ENCODE measurements around the gene CXCL12.

Gene CXCL12

DNA sequence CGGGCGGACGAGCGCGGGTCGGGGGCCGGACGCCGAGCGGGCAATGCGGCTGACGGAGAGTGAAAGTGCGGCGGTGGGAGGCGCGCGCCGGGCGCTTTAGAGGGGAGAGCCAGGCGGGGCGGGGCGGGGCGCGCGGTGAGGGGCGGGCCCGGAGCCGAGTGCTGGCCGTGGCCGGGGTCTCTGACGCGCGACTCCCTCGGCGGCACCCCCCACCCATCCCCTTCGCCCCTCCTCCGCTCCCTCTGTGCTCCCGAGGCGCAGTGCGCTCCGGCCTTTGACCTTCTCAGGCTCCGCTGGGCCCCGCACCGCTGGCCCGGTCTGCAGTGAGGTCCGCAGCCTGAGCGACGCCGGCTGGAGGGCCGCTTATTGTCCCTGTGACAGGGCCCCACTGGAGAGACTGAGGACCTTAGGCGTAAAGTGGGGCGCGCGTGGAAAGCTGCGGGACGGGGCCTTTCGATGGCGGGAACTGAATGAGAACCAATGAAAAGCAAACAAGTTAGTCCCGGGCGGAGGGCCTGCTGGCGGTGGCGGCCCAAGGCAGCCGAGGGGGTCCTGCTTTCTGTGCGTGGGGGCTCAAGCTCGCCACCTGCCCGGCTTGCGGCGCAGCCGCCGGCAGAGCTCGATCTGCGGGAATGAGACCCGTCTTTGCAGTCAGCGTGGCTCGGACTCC is at the start of gene CXCL12:
Gene CXCL12 (minus strand): TSS at position 72 of the 670 bp plus-strand sequence. CDS start 92 bp downstream, outside the sequence.
- DNase-seq = no peak

DNA sequence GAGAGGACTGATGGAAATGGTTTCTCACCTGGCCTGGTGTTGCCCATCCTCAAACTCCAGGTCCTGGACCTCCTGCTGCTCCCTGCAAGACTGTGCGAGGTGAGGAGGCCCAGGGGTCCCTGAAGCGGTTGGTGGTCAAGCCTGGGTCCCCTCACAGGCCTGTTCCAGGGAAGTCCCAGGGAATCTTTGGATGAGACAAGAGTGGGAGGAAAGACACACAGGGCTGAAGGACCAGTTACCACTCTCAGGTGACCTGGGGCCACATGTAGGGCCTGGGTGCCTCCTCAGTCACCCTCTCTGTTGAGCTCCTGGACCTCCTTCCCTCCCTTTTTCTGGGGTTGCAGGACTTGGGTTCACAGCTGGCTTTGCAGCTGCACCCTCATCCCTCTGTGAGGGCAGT is 42.6 kb upstream of the CXCL12 start:
- DNase-seq = no peak

DNA sequence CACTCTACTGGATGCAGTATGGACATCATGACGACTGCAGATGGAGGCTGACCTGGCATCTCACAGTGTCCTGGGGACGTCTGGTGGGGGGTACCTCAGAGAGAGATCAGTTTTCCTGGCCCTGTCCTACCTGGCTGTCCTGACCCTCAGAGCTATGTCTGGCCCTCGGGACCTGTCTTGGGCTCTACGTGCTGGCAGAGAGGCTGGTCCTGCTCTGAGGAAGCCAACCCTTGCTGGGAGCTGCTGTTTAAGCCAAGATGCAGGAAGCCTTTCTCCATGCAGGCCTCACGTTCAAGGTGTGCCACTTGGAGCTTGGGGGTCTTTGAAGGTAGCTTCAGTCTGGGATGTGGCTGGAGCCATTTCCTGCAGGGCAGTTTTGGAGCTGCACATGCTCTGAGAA is 42.1 kb upstream of the CXCL12 start:
- no peak for DNase-seq

DNA sequence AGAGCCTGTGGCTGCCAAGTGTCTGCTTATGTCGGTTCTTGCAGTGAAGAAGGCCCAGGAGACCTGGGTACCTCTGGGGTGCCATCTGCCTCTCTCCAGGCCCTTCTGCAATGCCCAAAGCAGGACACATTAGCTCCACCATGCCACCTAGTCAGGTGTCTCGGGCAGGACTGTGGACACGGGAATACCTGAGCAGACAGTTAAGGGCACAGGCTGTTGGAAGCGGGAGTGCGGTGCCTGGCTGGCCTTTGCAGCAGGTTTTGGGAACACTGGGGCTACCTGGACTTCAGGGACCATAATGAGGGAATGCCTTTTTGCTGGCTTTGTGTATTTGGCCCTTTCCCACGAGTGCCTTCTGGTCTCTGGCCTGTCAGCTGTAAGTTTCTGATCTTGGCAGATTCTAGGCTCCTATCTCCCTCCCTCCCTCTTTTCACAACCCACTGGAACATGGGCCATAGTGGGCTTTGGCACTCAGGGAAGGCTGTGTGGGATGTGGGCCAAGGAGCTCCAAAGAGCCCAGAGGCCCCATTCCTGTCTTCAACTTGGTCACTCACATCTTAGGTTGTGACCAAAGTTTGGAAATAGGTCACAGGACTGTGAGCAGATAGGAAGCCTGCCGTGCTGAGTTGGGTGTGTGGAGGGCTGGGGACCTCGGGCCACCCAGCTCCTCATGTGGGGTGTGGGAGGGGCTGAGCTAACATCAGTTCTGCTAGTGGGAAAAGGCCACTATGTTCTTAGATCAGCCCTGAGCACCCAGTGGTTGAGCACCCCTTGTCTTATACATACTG is 41.5 kb upstream of the CXCL12 start:
- DNase-seq = no peak

DNA sequence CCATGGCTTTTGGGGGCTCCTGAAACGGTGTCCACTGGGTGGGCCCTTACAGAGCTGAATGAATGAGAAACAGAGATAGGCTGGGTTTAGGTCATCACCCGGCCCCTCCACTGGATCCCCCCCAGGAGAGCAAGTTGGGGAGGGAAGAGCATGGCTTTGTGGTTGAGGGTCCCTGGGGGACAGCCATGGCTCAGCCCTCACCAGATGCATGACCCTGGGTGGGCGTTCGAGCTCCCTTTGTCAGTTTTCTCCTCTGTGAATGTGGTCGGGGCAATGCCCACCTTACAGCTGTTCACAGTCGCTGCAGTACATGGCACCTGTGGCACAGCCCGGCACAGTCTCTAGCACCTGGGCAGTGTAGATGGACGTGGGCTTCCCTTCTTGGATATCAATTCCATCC is 40.6 kb upstream of the CXCL12 start:
- DNase-seq = no peak

DNA sequence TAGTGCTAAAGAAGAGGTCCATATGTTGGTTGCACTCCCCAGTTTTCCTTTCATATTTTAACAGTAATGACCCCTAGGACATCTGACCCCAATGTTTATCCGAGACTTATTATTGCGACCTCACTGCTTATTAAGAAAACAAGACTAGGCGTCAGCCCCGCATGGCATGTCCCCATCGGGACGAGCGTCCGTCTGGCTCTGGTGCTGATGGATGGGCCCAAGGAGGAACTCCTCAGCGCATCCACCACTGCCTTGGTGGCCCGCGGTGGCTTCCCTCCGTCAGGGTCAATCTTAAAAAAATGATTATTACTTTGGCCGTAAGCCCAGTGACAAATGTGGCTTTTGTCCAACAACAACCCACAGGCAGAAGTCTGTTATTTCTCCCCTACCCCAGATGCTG is 40.1 kb upstream of the CXCL12 start:
- DNase-seq = no peak

DNA sequence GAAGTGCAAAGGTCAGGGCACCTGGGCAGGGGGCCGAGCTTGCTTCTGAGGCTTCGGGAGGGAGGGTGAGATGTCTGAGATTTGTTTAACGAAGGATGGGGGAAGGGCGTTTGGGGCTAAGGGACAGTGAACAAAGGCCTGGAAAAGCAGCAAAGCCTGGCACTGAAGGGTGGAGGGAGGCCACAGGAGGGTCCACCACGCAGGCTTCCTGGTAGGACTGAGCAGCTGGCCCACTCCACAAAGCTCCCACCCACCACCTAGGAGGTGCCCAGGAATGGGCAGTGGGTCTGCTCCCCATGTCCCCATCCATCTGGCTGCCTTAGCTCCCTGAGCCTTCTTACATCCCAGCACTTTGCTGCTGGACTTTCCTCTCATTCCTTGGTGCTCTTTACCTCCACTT is 39.4 kb upstream of the CXCL12 start:
- DNase-seq = no peak

DNA sequence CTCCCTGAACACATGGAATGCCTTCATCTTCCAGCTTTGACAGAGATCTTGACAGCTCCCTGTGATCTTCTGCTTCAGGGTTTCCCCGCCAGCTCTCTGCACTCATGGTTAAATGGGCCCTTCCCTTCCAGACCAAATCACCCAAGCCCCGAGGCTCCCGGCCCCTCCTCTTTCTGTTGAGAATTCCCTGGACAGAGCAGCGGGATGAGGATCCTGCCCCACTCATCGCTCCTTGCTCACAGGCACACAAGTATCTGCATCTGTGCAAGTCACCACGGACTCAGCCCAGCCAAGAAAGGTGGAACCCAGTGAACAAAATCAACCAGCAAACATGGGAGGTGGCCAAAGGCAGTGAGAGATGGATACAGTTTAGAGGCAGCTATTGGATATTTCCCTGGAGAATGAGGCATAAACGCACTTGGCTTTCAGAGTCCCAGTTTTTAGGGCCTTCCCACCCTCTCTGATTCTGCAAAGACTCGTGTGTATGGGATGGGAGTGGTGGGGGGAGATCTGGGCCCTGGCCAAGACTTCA is 37.7 kb upstream of the CXCL12 start:
- DNase-seq = no peak

DNA sequence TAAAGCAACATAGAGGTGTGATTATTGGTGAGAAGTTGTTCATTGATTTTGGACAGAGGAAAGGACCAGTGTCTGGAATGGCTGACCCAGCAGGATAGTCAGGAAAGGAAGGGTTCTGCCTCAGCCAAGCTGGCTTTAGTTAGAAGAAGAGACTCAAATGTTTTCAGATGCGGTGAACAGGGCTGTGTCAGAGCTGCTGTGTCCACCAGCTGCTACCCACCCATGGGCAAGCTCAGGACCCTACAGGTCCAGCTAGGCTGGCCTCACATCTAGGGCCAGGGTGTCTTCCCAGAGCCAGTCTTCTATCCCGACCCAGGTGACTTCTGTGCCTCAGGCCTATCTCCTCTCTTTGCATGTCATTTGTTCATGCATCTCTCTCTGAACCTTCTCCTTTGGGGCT is 37.3 kb upstream of the CXCL12 start:
- DNase-seq = no peak

DNA sequence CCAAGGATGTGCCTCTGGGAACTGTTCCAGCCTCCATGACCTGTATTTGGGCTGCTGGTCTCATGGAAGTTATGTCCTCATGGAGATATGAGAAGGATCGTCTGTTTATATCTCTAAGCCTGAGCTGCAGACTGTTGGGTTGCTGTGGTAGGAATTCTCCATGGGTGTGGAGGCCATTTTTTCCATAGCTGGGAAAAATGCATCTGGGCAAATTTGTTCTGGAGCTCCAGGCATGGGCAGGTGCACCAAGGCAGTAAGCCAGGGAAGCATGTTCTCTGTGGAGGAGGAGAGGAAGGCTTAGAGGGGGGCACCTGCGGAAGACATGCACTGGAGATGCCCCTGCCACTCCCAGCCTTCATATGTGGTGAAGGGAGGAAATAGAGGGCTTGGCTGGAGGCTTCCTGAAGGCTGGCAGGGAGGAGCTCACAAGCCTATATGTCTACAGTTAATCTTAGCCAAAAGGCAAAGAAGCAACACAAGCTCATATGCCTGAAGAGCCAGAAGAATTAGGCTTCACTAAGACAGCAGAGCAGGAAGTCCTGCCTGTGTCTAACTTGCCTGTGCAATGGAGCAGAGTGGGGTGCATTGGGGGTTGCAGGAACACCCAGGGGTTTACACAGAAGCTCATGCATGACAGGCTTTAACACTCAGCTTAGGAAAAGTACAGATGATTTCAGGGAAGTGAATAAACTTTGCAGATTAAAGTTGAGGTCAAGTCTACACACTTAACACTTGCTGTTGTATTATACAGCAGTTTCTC is 35.1 kb upstream of the CXCL12 start:
- DNase-seq = no peak

DNA sequence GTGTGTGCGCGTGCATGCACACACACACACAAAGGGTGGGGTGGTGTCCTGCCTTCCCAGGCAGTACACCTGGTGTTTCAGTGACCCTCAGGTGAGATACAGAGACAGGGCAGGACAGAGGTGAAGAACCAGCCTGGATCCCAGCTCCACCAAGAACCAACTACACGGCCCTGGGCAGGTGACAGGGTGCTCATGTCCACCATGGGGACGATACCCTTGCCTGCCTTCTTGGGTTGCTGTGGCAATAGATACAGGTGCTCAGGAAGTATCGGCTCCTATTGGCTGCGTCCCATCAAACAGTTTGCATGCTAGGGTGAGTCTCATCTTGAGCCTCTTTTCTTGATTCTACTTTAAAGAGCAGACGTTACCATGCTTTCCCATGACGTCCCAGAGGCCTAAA is 33.7 kb upstream of the CXCL12 start:
- DNase-seq = no peak

DNA sequence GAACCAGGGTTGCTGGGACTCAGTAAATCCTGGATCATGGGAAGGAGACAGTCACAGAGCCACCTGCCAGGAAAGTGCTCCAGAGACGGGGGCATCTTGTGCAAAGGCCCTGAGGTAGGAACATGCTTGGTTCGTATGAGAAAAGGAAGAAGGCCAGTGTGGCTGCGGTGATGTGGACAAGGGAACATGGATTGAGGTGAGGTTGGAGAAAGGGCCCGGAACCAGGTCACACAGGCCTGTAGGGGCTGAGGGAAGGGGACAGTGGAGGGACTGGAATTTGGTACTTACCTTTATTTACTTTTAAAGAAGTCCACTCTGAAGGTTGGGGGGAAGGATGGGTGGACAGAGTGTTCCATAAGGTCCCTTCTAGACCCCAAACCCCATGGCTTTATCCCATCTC is 32.9 kb upstream of the CXCL12 start:
- DNase-seq = no peak

DNA sequence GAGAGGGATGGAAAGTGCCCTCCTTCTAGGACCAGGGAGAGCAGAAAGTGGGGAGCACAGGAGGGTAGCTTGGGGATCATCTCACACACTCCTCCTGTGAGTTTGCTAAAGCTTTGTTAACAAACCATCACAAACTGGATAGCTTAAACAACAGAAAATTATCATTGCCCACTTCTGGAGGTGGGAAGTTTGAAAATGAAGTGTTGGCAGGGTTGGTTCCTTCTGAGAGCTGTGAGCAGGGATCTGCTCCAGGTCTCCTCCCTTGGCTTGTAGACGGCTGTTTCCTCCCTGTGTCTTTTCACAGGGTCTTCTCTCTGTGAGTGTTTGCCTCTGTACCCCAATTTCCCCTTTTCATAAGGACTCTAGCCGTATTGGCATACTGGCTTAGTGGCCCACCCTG is 32.0 kb upstream of the CXCL12 start:
- DNase-seq = no peak

DNA sequence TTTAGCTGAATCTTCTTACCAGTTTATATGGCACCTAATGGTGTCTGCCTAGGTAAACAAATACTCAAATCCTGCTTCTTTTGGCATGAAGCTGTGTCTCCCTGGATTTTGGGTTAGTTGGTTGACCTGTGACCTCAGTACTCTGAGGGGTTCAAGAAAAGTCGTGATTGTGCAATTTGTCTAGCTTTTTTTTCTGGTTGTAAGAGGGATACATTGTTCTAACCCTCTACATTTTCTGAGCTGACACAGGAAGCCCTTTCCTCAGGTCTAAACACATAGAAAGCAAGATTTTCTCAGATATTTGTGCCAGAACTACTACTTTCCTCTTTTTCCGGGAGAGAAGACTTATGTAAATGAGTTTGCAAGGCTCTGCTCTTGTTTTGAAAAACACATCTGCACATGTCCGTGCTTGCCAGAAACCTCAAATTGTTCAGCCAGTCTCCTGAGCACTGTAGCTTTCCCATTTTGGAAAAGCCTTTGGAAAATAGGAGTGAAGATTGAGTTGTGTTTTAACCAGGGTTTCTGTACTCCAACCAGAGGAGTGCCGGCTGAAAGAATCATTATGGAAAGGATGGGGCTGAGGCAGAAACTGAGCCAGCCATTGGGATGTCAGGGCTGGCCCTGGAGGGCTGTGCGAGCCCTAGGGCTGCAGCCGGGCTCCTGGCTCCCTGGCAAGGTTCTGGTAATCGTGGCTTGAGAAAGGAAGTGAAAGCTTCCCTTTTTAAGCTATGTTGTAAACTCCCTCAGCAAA is 31.3 kb upstream of the CXCL12 start:
- no peak for DNase-seq

DNA sequence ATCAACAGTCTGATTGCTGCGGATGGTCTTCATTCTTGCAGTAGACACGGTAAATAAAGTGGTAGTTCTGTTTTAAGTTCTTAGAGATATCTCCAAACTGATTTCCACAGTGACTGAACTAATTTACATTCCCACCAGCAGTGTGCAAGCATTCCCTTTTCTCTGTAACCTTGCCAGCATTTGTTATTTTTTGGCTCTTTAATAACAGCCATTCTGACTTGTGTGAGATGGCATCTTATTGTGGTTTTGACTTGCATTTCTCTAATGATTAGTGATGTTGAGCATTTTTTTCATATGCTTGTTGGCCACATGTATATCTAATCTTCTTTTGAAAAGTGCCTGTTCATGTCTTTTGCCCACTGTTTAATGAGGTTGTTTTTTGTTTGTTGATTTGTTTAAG is 30.2 kb upstream of the CXCL12 start:
- no peak for DNase-seq

DNA sequence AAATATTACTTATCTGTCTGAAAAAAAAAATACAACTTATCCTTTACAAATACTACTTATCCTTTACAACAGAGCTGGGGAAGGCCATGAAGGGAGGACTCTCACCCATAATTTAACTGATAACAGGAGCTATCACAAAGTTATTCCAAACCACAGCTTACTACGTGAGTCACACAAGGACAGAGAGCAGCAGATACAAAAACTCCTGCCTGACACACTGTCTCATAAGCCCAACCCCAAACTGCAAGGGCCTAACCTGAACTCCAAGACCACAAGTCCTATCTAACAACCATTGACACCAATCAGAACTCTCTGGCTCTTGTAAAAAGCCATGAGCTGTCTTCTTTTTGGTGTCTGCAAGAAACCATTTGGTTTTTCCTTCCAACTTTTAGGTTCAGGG is 28.5 kb upstream of the CXCL12 start:
- DNase-seq = no peak

DNA sequence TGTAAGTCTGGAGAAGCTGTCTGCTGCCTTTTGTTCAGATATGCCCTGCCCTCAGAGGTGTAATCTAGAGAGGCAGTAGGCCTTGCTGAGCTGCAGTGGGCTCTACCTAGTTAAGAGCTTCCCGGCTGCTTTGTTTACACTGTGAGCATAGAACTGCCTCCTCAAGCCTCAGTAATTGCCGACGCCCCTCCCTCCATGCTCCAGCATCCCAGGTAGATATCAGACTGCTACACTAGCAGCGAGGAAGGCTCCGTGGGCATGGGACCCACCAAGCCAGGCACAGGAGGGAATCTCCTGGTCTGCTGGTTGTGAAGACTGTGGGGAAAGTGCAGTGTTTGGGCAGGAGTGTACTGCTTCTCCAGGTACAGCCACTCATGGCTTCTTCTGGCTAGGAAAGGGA is 26.4 kb upstream of the CXCL12 start:
- DNase-seq = no peak

DNA sequence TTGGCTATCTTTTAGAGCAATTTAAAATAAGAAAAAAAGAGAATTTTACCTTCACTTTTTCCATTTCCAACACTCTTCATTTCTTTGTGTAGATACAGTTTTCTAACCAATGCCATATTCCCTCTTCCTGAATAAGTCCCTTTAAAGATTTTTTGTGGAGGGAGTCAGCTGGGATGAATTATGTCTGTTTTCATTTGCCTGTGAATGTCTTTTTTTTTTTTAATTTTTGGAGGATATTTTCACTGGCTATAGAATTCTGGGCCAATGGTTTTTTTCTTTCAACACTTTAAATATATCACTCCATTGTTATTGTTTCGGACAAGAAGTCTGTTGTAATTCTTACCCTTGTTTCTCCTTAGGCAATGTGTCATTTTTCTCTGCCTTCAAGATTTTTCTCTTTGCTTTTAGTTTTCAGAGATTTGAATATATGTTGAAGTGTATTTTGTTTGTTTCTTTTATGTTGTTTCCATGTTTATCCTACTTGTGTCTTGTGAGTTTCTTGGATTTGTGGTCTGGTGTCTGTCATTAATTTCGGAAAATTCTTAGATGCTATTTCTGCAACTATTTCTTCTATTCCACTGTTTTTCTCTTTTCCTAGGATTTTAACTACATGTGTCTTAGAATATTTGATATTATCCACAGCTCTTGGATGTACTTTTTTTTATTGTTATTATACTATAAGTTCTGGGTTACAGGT is 20.0 kb upstream of the CXCL12 start:
- no peak for DNase-seq

DNA sequence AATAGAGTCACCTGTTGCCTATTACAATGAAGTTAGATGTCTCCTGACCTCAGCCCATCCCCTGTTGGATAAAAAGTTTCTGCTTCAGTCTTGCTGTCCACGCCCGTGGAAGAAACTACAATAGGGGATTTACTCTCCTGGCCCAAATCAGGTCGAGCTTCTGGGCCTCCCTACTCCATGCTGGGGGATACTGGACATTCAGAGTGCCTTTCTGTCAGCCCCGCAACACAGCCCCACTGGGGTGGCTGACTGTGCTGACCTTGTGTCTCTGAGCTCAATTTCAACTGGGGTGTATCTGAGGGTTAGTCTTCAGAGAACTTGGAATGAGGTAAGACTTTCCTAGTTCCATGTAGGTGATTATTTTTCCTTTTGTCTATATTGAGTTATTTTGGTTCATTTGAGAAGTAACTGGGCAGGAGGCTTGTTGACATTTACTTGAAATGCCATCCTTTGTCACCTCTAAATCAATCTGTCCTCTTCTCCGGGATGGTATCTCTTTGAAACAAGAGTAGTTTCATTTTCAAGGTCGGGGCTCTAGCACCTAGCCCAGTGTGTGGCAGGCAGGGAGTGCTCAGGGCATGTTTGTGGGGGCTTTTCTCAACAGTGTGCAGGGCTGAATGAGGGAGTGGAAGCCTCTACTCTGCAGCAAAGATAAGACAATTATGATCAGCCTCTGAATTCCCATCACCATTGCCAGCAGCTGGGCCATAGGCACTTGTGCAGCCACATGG is 17.7 kb upstream of the CXCL12 start:
- no peak for DNase-seq

DNA sequence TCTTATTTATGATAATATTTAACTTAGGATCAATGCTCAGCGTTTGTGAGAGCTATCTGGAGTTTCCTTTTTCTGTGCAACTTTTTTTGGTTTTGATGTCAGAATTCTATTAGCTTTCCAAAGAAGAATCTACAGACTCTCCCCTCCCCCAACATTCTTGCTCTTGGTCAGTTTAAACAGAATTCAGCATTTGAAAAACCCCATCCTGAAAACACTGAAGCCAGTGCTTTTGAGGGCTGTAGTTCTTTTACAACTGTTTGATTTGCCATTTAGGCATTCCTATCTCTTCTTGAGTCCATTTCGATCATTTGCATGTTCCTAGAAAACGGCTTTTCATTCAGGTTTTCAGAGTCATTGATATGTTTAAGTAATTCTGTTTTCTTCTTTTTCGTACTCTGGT is 15.6 kb upstream of the CXCL12 start:
- no peak for DNase-seq

DNA sequence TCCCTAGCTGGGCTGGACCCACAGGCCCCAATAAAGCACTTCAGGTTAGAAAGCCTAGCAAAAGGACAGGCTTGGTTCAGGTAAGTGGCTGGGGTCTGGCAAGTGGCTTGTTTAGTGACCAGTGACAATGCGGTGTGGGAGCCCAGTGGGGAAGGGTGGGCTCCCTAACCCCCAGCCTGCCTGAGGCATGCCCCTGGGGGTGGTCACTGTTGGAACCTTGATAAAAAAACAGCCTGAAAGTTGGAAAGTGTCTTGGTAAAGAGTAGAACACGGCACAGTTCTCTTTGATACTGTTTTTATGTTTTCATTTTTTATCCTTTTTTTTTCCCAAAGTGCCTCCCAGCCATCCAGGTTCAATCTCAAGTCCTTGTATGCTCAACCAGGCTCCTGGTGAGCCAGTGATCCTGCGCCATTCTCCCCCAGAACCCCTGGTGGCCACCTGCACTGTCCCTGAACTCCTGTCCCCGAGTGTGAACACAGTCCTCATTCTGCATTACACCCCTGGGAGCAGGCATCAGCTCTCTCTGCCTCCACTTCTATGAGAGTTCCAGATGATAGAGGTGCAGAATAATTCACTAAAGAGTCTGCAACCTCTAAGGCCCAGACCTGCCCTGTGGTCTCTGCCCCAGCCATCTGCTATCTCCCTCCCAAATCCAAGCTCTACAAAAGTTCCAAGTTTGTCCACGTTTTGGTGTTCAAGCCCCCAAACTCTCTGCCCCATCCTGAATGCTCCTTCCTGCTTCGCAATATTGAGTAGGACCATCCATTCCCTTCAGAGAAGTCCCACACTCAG is 15.0 kb upstream of the CXCL12 start:
- DNase-seq = no peak
